HG03521 (cell line): ENCODE results near the gene TCF15.
"Not testable (repeated sequence)": the region's sequence is repeated elsewhere in the genome, so short reads cannot be mapped to it uniquely, and the experiment has no call there.

Experiments
- ATAC-seq: cut with Tn5 transposase; IDR thresholded peaks from one replicate; pipeline ENCODE4 v1.9.1; 2021; ENCODE audit warnings: mild to moderate bottlenecking, moderate library complexity; ENCODE audit not compliant: unreplicated experiment

Gene TCF15

GRCh38 chr20:642398-643174 lies 32.5 kb upstream of the TCF15 start:
- ATAC-seq = no peak

GRCh38 chr20:642013-642397 lies 31.9 kb upstream of the TCF15 start:
- ATAC-seq = not testable (repeated sequence)

- ATAC-seq = no peak
Measured at GRCh38 chr20:641516-641875, 31.4 kb upstream of the TCF15 start.

GRCh38 chr20:640674-641515 lies 30.8 kb upstream of the TCF15 start:
- ATAC-seq = no peak

- no peak for ATAC-seq
Measured at GRCh38 chr20:638579-638978, 28.5 kb upstream of the TCF15 start.

GRCh38 chr20:637559-637958 lies 27.4 kb upstream of the TCF15 start:
- ATAC-seq = no peak

- no peak for ATAC-seq
Measured at GRCh38 chr20:635893-636338, 25.8 kb upstream of the TCF15 start.

GRCh38 chr20:635028-635892 lies 25.2 kb upstream of the TCF15 start:
- ATAC-seq = no peak

- ATAC-seq = no peak
Measured at GRCh38 chr20:634148-634925, 24.2 kb upstream of the TCF15 start.

- no peak for ATAC-seq
Measured at GRCh38 chr20:631101-631500, 21.0 kb upstream of the TCF15 start.

GRCh38 chr20:626579-626978 lies 16.5 kb upstream of the TCF15 start:
- no peak for ATAC-seq

GRCh38 chr20:625360-625932 lies 15.3 kb upstream of the TCF15 start:
- ATAC-seq = no peak

GRCh38 chr20:623704-624103 lies 13.6 kb upstream of the TCF15 start:
- no peak for ATAC-seq

GRCh38 chr20:623021-623420 lies 12.9 kb upstream of the TCF15 start:
- no peak for ATAC-seq

GRCh38 chr20:622161-622560 lies 12.1 kb upstream of the TCF15 start:
- no peak for ATAC-seq

- no peak for ATAC-seq
Measured at GRCh38 chr20:621125-621756, 11.1 kb upstream of the TCF15 start.

GRCh38 chr20:620246-620645 lies 10.1 kb upstream of the TCF15 start:
- no peak for ATAC-seq

GRCh38 chr20:618980-619379 lies 8.9 kb upstream of the TCF15 start:
- ATAC-seq = no peak

GRCh38 chr20:617934-618690 lies 8.0 kb upstream of the TCF15 start:
- ATAC-seq = no peak
